SK-N-SH treated with all-trans-retinoic acid at 6 μM for 48 hours (cell line): ENCODE measurements around the gene IFI44L.

Experiments
- ATAC-seq: fragments of 200-7000 bp; cut with Tn5 transposase; 3 replicates; pipeline ENCODE4 v1.9.1; 2020; ENCODE audit warnings: mild to moderate bottlenecking, moderate library complexity
- BACH2 ChIP-seq: fragments of 250-450 bp; sonication (Bioruptor Pico); IDR thresholded peaks from 2 replicates; pipeline ENCODE4 v1.9.0; 2021; ENCODE audit warnings: mild to moderate bottlenecking, borderline replicate concordance
- CSDC2 ChIP-seq: fragments of 250-450 bp; sonication (Bioruptor Pico); IDR thresholded peaks from 2 replicates; pipeline ENCODE4 v1.5.0; 2020; ENCODE audit warnings: mild to moderate bottlenecking, moderate library complexity
- CSRNP3 ChIP-seq: fragments of 250-450 bp; sonication (Bioruptor Pico); IDR thresholded peaks from 2 replicates; pipeline ENCODE4 v1.5.1; 2021; ENCODE audit warnings: mild to moderate bottlenecking, moderate library complexity
- ESRRG ChIP-seq: fragments of 250-450 bp; sonication (Bioruptor Pico); IDR thresholded peaks from 2 replicates; pipeline ENCODE4 v1.6.1; 2021; ENCODE audit warnings: mild to moderate bottlenecking
- GLIS3 ChIP-seq: fragments of 250-450 bp; sonication (Bioruptor Pico); IDR thresholded peaks from 2 replicates; pipeline ENCODE4 v1.5.0; 2020; ENCODE audit warnings: mild to moderate bottlenecking, moderate library complexity
- ISL1 ChIP-seq: fragments of 250-450 bp; sonication (Bioruptor Pico); IDR thresholded peaks from 2 replicates; pipeline ENCODE4 v2.1.2; 2022; ENCODE audit warnings: mild to moderate bottlenecking, moderate library complexity
- PATZ1 ChIP-seq: fragments of 250-450 bp; sonication (Bioruptor Pico); IDR thresholded peaks from 2 replicates; pipeline ENCODE4 v1.8.0; 2020; ENCODE audit warnings: mild to moderate bottlenecking, moderate library complexity, borderline replicate concordance
- POU6F1 ChIP-seq: fragments of 250-450 bp; sonication (Bioruptor Pico); IDR thresholded peaks from 2 replicates; pipeline ENCODE4 v1.8.0; 2021; ENCODE audit warnings: low read depth, mild to moderate bottlenecking, moderate library complexity, borderline replicate concordance
- PPARA ChIP-seq: fragments of 250-450 bp; sonication (Bioruptor Pico); IDR thresholded peaks from 2 replicates; pipeline ENCODE4 v1.5.0; 2020; ENCODE audit warnings: mild to moderate bottlenecking, borderline replicate concordance
- RARB ChIP-seq: fragments of 250-450 bp; sonication (Bioruptor Pico); IDR thresholded peaks from 2 replicates; pipeline ENCODE4 v1.8.0; 2021; ENCODE audit warnings: mild to moderate bottlenecking, moderate library complexity
- SNAI2 ChIP-seq: fragments of 250-450 bp; sonication (Bioruptor Pico); IDR thresholded peaks from 2 replicates; pipeline ENCODE4 v1.5.0; 2020; ENCODE audit warnings: mild to moderate bottlenecking, moderate library complexity
- TCF4 ChIP-seq: fragments of 250-450 bp; sonication (Bioruptor Pico); IDR thresholded peaks from 2 replicates; pipeline ENCODE4 v1.8.0; 2021; ENCODE audit warnings: mild to moderate bottlenecking, moderate library complexity, borderline replicate concordance
- ZC3H10 ChIP-seq: fragments of 250-450 bp; sonication (Bioruptor Pico); IDR thresholded peaks from 2 replicates; pipeline ENCODE4 v1.5.1; 2021; ENCODE audit warnings: mild to moderate bottlenecking, moderate library complexity
- ZFP3 ChIP-seq: fragments of 250-450 bp; sonication (Bioruptor Pico); IDR thresholded peaks from 2 replicates; pipeline ENCODE4 v1.5.0; 2020; ENCODE audit warnings: mild to moderate bottlenecking, moderate library complexity
- ZFP30 ChIP-seq: fragments of 450-650 bp; formaldehyde crosslinking; IDR thresholded peaks from 2 replicates; pipeline ENCODE4 v1.5.0; 2022; ENCODE audit warnings: mild to moderate bottlenecking, moderate library complexity
- ZNF565 ChIP-seq: fragments of 450-650 bp; formaldehyde crosslinking; conservative IDR thresholded peaks from 2 replicates; pipeline ENCODE4 v1.5.0; 2020; ENCODE audit warnings: low read depth, mild to moderate bottlenecking, moderate library complexity
- ZNF70 ChIP-seq: fragments of 450-650 bp; formaldehyde crosslinking; IDR thresholded peaks from 2 replicates; pipeline ENCODE4 v1.5.0; 2020; ENCODE audit warnings: mild to moderate bottlenecking, moderate library complexity
- ZNF8 ChIP-seq: fragments of 450-650 bp; formaldehyde crosslinking; IDR thresholded peaks from 2 replicates; pipeline ENCODE4 v1.5.0; 2020; ENCODE audit warnings: mild to moderate bottlenecking, moderate library complexity
- TF ChIP-seq, protein P1 (sequence below): fragments of 250-450 bp; sonication (Bioruptor Pico); IDR thresholded peaks from 2 replicates; pipeline ENCODE4 v1.5.1; 2020; ENCODE audit warnings: low read depth, mild to moderate bottlenecking, moderate library complexity
- TF ChIP-seq, protein P2 (sequence below): fragments of 250-450 bp; sonication (Bioruptor Pico); IDR thresholded peaks from 2 replicates; pipeline ENCODE4 v1.5.0; 2020; ENCODE audit warnings: mild to moderate bottlenecking, moderate library complexity

The IFI44L gene

DNA sequence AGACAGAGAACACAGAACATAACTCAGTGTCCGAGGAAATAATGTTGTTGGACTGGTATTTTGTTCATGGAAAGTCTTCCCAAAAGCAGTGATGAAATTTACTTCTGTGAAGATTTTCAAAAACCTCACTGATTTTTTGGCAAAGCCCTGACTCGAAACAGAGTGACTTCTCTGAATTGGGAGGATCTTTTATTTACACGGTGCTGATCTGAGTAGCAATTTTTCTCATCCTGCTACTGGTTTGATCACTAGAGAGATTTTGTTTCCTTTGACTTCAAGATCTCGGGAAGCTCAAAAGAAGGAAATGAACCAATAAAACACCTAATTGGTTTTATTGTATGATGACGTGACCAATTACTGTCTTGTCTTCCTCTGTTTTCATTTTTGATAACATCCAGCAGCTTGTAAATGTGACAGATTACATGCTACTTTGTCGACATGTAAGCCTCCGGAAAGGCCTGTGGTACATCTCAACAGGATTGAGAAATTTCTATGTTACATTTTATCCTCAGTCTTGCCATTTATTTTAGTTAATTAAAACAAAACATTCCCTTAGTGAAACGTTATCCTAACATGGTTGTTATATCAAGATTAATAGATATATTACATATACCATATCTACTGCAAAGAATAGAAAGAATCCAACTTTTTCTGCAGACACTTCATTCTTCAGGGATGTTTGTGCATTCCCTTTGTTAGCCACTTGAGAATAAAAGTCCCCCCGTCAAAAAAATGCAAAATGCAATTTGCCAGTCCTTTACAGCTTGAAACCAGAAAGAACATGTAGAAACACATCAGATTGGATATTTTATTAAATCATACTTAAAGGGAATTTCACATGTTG is 42.8 kb upstream of the IFI44L start (continued):
- TF ChIP-seq ZNF8 (CRISPR knock-in tag) = peak; percentile 86
- TF ChIP-seq, protein P1, sequence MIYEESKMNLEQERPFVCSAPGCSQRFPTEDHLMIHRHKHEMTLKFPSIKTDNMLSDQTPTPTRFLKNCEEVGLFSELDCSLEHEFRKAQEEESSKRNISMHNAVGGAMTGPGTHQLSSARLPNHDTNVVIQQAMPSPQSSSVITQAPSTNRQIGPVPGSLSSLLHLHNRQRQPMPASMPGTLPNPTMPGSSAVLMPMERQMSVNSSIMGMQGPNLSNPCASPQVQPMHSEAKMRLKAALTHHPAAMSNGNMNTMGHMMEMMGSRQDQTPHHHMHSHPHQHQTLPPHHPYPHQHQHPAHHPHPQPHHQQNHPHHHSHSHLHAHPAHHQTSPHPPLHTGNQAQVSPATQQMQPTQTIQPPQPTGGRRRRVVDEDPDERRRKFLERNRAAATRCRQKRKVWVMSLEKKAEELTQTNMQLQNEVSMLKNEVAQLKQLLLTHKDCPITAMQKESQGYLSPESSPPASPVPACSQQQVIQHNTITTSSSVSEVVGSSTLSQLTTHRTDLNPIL (CRISPR knock-in tag) = peak; percentile 96
- no peak; the same call in 1 of the 2 replicates for TF ChIP-seq ZFP30
- TF ChIP-seq CSRNP3 = peak; percentile 67
- peak; percentile 85 for TF ChIP-seq PATZ1 (CRISPR knock-in tag)
- TF ChIP-seq PPARA (CRISPR knock-in tag) = no peak
- peak; percentile 34; the same call in 1 of the 2 replicates for TF ChIP-seq ESRRG (CRISPR knock-in tag)

GRCh38 chr1:78586572-78586971 is 33.7 kb upstream of the IFI44L start:
- 0 out of 3 replicates have a peak, but pooled peaks have one; percentile 25 for ATAC-seq
- no peak for TF ChIP-seq ZNF70 (CRISPR knock-in tag)
- no peak for TF ChIP-seq TCF4 (CRISPR knock-in tag)
- no peak for TF ChIP-seq ZC3H10 (CRISPR knock-in tag)
- TF ChIP-seq PATZ1 (CRISPR knock-in tag) = no peak
- no peak for TF ChIP-seq BACH2
- TF ChIP-seq ISL1 = no peak
- TF ChIP-seq ZFP3 (CRISPR knock-in tag) = no peak
- TF ChIP-seq, protein P2, sequence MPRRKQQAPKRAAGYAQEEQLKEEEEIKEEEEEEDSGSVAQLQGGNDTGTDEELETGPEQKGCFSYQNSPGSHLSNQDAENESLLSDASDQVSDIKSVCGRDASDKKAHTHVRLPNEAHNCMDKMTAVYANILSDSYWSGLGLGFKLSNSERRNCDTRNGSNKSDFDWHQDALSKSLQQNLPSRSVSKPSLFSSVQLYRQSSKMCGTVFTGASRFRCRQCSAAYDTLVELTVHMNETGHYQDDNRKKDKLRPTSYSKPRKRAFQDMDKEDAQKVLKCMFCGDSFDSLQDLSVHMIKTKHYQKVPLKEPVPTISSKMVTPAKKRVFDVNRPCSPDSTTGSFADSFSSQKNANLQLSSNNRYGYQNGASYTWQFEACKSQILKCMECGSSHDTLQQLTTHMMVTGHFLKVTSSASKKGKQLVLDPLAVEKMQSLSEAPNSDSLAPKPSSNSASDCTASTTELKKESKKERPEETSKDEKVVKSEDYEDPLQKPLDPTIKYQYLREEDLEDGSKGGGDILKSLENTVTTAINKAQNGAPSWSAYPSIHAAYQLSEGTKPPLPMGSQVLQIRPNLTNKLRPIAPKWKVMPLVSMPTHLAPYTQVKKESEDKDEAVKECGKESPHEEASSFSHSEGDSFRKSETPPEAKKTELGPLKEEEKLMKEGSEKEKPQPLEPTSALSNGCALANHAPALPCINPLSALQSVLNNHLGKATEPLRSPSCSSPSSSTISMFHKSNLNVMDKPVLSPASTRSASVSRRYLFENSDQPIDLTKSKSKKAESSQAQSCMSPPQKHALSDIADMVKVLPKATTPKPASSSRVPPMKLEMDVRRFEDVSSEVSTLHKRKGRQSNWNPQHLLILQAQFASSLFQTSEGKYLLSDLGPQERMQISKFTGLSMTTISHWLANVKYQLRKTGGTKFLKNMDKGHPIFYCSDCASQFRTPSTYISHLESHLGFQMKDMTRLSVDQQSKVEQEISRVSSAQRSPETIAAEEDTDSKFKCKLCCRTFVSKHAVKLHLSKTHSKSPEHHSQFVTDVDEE (CRISPR knock-in tag) = no peak
- TF ChIP-seq CSDC2 (CRISPR knock-in tag) = no peak
- no peak for TF ChIP-seq SNAI2 (CRISPR knock-in tag)
- TF ChIP-seq ZNF8 (CRISPR knock-in tag) = no peak
- TF ChIP-seq GLIS3 (CRISPR knock-in tag) = no peak
- TF ChIP-seq ZFP30 = no peak
- TF ChIP-seq ZNF565 (CRISPR knock-in tag) = no peak
- TF ChIP-seq POU6F1 = no peak
- TF ChIP-seq, protein P1 (CRISPR knock-in tag) = no peak
- no peak for TF ChIP-seq CSRNP3
- no peak for TF ChIP-seq RARB (CRISPR knock-in tag)
- TF ChIP-seq PPARA (CRISPR knock-in tag) = no peak
